ENCODE data around the gene ZBTB7C. TPM values are rescaled to one million over a fixed set of nuclear protein-coding genes. Genes with fewer than 3 reads are reported as not detected.

ZBTB7C gene
- total RNA-seq, 1 donor from 2014 or later: 0.11 TPM

DNA sequence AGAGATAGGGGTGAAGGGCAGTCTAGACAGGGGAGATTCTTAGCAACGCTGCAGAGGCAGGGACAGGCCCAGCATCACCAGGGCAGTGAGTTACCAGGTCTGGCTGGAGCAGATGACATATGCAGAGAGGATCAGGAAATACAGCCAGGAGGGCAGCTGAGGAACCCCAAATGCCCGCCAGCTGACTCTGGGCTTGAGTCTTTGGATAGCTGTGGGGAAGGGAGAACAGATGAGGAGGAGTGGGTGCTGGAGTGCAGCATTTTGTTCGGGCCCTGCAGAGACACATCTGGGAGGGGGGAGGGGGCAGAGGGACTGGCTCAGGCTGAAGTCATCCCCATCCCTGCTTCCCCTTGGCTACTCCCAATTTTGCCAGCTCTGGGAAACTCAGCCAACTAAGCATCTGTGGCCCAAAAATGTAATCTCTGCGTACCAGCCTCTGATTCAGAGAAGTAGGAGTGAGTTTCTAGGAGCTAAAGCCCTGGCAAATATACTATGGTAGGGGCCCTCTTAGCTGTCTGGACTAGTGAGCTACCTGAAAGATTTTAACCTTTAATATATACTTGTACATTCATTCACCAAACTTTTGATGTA lies 214.5 kb downstream of the ZBTB7C start:
- no peak overlapping the region for H3K4me3 Mint-ChIP-seq (ENCODE audit: unreplicated experiment)
- TF ChIP-seq, protein P1, sequence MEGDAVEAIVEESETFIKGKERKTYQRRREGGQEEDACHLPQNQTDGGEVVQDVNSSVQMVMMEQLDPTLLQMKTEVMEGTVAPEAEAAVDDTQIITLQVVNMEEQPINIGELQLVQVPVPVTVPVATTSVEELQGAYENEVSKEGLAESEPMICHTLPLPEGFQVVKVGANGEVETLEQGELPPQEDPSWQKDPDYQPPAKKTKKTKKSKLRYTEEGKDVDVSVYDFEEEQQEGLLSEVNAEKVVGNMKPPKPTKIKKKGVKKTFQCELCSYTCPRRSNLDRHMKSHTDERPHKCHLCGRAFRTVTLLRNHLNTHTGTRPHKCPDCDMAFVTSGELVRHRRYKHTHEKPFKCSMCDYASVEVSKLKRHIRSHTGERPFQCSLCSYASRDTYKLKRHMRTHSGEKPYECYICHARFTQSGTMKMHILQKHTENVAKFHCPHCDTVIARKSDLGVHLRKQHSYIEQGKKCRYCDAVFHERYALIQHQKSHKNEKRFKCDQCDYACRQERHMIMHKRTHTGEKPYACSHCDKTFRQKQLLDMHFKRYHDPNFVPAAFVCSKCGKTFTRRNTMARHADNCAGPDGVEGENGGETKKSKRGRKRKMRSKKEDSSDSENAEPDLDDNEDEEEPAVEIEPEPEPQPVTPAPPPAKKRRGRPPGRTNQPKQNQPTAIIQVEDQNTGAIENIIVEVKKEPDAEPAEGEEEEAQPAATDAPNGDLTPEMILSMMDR (IDR thresholded peaks at IDR 0.05): no peak
- no peaks in the 10 kb centered on the region for H3K9me3 Mint-ChIP-seq (ENCODE audit: unreplicated experiment)
- no peaks in the 10 kb centered on the region for H3K36me3 Mint-ChIP-seq (ENCODE audit: unreplicated experiment)
- H3K4me1 Mint-ChIP-seq (ENCODE audit: unreplicated experiment): peaks cover 8% of the 10 kb centered on the region
- peaks cover 67% of the 10 kb centered on the region for H3K27me3 Mint-ChIP-seq (ENCODE audit: unreplicated experiment)
- no peak for DNase-seq (ENCODE audit: extremely low spot score, unreplicated experiment)
- no peak overlapping the region for H3K27ac Mint-ChIP-seq (ENCODE audit: unreplicated experiment)

DNA sequence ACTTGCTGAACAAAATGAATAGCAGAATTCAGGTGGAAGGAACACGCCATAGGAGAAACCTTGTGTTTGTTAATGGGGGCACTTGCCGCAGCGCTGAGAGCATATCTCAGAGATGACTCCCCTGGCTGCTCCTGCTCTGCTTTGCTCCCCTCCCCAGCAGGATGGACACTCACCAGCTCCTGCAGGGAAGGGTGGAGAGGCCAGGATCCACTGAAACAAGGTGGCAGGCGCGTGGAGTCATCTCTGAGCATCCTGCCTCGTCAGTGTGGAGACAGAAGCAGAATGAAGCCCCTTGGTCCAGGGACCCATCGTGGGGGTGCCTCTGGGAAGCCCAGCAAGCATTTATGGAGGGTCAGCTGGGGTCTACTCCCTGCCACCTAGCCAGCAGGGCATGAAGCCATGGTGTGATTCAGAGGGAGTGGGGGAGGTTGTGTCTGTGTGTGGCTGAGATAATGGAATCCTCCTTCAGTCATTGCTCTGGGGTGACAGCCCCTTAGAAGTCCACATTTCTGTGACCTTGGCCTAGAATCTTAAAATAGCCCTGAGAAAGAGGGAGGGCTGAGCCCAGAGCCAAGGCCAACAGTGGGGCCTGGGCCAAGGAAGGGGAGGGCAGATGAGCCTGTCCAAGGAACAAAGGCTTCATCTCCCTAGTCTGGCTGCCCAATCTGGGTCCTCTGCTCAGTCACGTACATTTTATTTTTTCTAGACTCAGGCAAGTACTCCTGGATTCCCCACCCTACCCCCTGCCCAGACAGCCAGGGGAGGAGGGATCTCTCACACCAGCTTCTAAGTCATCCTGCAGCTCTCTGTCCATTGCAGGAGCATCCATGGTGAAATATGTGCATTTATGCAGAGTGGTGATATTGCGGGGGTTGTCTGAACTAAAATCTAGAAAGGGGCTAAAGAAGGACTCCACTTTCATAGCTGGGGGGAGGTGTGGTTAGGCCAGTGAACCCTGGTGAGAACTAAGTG lies 215.4 kb downstream of the ZBTB7C start:
- DNase-seq (ENCODE audit: extremely low spot score, unreplicated experiment): no peak
- Mint-ChIP-seq H3K4me1 (ENCODE audit: unreplicated experiment) (peaks cover 8% of the 10 kb centered on the region), H3K36me3 (ENCODE audit: unreplicated experiment) (no peaks in the 10 kb centered on the region), H3K9me3 (ENCODE audit: unreplicated experiment) (no peaks in the 10 kb centered on the region), H3K27me3 (ENCODE audit: unreplicated experiment) (peaks cover 65% of the 10 kb centered on the region), H3K4me3 (ENCODE audit: unreplicated experiment) (no peak overlapping the region), H3K27ac (ENCODE audit: unreplicated experiment) (no peak overlapping the region)
- TF ChIP-seq, protein P1 (IDR thresholded peaks at IDR 0.05): no peak

DNA sequence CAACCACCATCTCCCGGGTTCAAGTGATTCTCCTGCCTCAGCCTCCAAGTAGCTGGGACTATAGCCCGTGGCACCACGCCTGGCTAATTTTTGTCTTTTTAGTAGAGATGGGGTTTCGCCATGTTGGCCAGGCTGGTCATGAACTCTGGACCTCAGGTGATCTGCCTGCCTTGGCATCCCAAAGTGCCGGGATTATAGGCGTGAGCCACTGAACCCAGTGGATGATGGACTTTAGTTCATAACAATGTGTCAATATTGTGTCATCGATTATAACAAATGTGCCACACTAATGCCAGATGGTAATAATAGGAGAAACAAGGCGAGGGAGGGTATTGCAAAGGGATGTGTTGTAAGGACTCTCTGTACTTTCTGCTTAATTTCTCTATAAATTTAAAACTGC lies 216.6 kb downstream of the ZBTB7C start:
- TF ChIP-seq, protein P1 (IDR thresholded peaks at IDR 0.05): no peak
- peaks cover 8% of the 10 kb centered on the region for H3K4me1 Mint-ChIP-seq (ENCODE audit: unreplicated experiment)
- H3K36me3 Mint-ChIP-seq (ENCODE audit: unreplicated experiment): no peaks in the 10 kb centered on the region
- no peak overlapping the region for H3K27ac Mint-ChIP-seq (ENCODE audit: unreplicated experiment)
- DNase-seq (ENCODE audit: extremely low spot score, unreplicated experiment): no peak
- peaks cover 62% of the 10 kb centered on the region for H3K27me3 Mint-ChIP-seq (ENCODE audit: unreplicated experiment)
- H3K4me3 Mint-ChIP-seq (ENCODE audit: unreplicated experiment): no peak overlapping the region
- no peaks in the 10 kb centered on the region for H3K9me3 Mint-ChIP-seq (ENCODE audit: unreplicated experiment)

DNA sequence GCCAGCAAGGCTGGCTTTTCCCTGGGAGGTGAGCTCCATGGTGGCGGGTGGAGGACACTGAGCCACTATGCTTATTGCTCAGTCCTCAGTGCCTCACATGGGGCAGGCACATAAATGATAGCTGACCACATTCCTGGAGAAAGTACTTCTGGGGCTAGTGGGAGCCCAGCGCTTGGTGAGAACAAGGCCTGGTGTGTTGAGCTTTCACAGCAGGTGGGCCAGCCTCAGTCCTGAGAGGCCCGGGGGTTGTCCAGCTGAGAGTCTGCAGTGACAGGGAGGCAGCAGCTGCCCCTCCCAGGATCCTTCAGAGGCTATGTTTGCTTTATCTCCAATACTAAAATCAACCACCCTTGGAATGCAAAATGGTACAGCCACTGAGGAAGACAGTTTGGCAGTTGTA lies 217.7 kb downstream of the ZBTB7C start:
- Mint-ChIP-seq H3K4me1 (ENCODE audit: unreplicated experiment) (peaks cover 8% of the 10 kb centered on the region), H3K9me3 (ENCODE audit: unreplicated experiment) (no peaks in the 10 kb centered on the region), H3K27me3 (ENCODE audit: unreplicated experiment) (peaks cover 56% of the 10 kb centered on the region), H3K36me3 (ENCODE audit: unreplicated experiment) (no peaks in the 10 kb centered on the region), H3K27ac (ENCODE audit: unreplicated experiment) (no peak overlapping the region), H3K4me3 (ENCODE audit: unreplicated experiment) (no peak overlapping the region)
- TF ChIP-seq, protein P1 (IDR thresholded peaks at IDR 0.05): no peak
- no peak for DNase-seq (ENCODE audit: extremely low spot score, unreplicated experiment)

DNA sequence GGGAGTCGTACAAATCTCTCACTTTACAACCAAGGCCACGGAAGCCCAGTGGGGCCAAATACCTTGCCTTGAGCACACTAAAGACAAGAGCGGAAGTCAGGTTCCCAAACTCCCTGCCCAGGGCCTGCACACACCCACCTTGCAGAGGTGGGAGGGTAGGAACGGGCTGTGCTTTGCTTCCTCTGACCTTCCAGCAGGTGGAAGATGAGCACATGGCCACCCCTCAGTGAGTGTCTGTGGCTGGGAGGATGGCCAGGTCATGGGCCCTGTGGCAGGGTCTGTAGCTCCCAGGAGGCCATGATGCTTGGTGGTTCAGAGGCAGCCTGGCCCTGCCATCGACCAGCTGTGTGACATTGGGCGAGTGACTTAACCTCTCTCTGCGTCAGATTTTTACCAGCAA lies 218.2 kb downstream of the ZBTB7C start:
- no peak overlapping the region for H3K4me3 Mint-ChIP-seq (ENCODE audit: unreplicated experiment)
- no peak overlapping the region for H3K27ac Mint-ChIP-seq (ENCODE audit: unreplicated experiment)
- H3K9me3 Mint-ChIP-seq (ENCODE audit: unreplicated experiment): no peaks in the 10 kb centered on the region
- H3K36me3 Mint-ChIP-seq (ENCODE audit: unreplicated experiment): no peaks in the 10 kb centered on the region
- H3K4me1 Mint-ChIP-seq (ENCODE audit: unreplicated experiment): peaks cover 8% of the 10 kb centered on the region
- DNase-seq (ENCODE audit: extremely low spot score, unreplicated experiment): no peak
- H3K27me3 Mint-ChIP-seq (ENCODE audit: unreplicated experiment): peaks cover 56% of the 10 kb centered on the region
- TF ChIP-seq, protein P1 (IDR thresholded peaks at IDR 0.05): no peak

All from osteocyte (in vitro differentiated cells).